ENCODE measurements around the gene CELA2B. TPM values are rescaled to one million over a fixed set of nuclear protein-coding genes. Genes with fewer than 3 reads are reported as not detected.
"Not testable (repeated sequence)": the region's sequence is repeated elsewhere in the genome, so short reads cannot be mapped to it uniquely, and the experiment has no call there.

Gene CELA2B
- total RNA-seq (2014; rRNA removed; shearing (Covaris generic)): not detected in 2 replicates

- DNase-seq (ENCODE audit: low read depth): no peak
Observed at GRCh38 chr1:15475752-15476314, at the start of gene CELA2B. Gene CELA2B (plus strand): TSS chr1:15476104. CDS start chr1:15476126, 22 bp downstream.

GRCh38 chr1:15426492-15427279 is 49.2 kb upstream of the CELA2B start:
- peak; percentile 52 for DNase-seq (ENCODE audit: low read depth)

GRCh38 chr1:15427280-15427666 is 48.6 kb upstream of the CELA2B start:
- no peak for DNase-seq (ENCODE audit: low read depth)

- DNase-seq (ENCODE audit: low read depth): not testable (repeated sequence)
Observed at GRCh38 chr1:15428252-15428651, 47.7 kb upstream of the CELA2B start.

GRCh38 chr1:15428815-15429435 is 47.0 kb upstream of the CELA2B start:
- no peak for DNase-seq (ENCODE audit: low read depth)

GRCh38 chr1:15429701-15430149 is 46.2 kb upstream of the CELA2B start:
- peak; percentile 75 for DNase-seq (ENCODE audit: low read depth)

- no peak for DNase-seq (ENCODE audit: low read depth)
Observed at GRCh38 chr1:15430787-15431570, 44.9 kb upstream of the CELA2B start.

GRCh38 chr1:15431571-15431948 is 44.3 kb upstream of the CELA2B start:
- no peak for DNase-seq (ENCODE audit: low read depth)

GRCh38 chr1:15432324-15432723 is 43.6 kb upstream of the CELA2B start:
- DNase-seq (ENCODE audit: low read depth): no peak

GRCh38 chr1:15433471-15433870 is 42.4 kb upstream of the CELA2B start:
- DNase-seq (ENCODE audit: low read depth): no peak

- not testable (repeated sequence) for DNase-seq (ENCODE audit: low read depth)
Observed at GRCh38 chr1:15434739-15435138, 41.2 kb upstream of the CELA2B start.

GRCh38 chr1:15435239-15436077 is 40.4 kb upstream of the CELA2B start:
- no peak for DNase-seq (ENCODE audit: low read depth)

GRCh38 chr1:15436881-15437442 is 38.9 kb upstream of the CELA2B start:
- DNase-seq (ENCODE audit: low read depth): no peak

GRCh38 chr1:15439325-15439724 is 36.6 kb upstream of the CELA2B start:
- DNase-seq (ENCODE audit: low read depth): no peak

- DNase-seq (ENCODE audit: low read depth): no peak
Observed at GRCh38 chr1:15440357-15440756, 35.5 kb upstream of the CELA2B start.

GRCh38 chr1:15441247-15441646 is 34.7 kb upstream of the CELA2B start:
- no peak for DNase-seq (ENCODE audit: low read depth)

GRCh38 chr1:15442119-15442518 is 33.8 kb upstream of the CELA2B start:
- DNase-seq (ENCODE audit: low read depth): no peak

GRCh38 chr1:15442759-15443158 is 33.1 kb upstream of the CELA2B start:
- no peak for DNase-seq (ENCODE audit: low read depth)

- no peak for DNase-seq (ENCODE audit: low read depth)
Observed at GRCh38 chr1:15443281-15443680, 32.6 kb upstream of the CELA2B start.

- no peak for DNase-seq (ENCODE audit: low read depth)
Observed at GRCh38 chr1:15444468-15445389, 31.2 kb upstream of the CELA2B start.

All from RPMI7951 (cell line).